WTC11 (cell line): Measurements from ENCODE around the gene NBAS. TPM values are rescaled to one million over a fixed set of nuclear protein-coding genes. Genes with fewer than 3 reads are reported as not detected.

Experiments used
- ATAC-seq: fragments of 200-7000 bp; cut with Tn5 transposase; 2 replicates; pipeline ENCODE4 v1.10.0; 2021; ENCODE audit warnings: mild to moderate bottlenecking, moderate library complexity
- CTCF ChIA-PET: fragments of 300-600 bp; sonication (Branson Sonifier 250); formaldehyde crosslinking; loops from one replicate; lab custom pipeline; 2021; ENCODE audit warnings: antibody characterized with exemption; lab: Charles Lee
- POLR2A ChIA-PET: fragments of 350-600 bp; sonication (Branson Sonifier 250); formaldehyde crosslinking; loops from one replicate; lab custom pipeline; 2021; ENCODE audit warnings: antibody characterized with exemption; lab: Charles Lee
- DNase-seq: peaks from one replicate; pipeline ENCODE4 v3.0.0; 2021; ENCODE audit warnings: low spot score
- H3K27ac Mint-ChIP-seq: 2 replicates; pipeline ENCODE4 v1.8.0; 2021; ENCODE audit warnings: mixed read lengths
- H3K27me3 Mint-ChIP-seq: 2 replicates; pipeline ENCODE4 v1.8.0; 2021; ENCODE audit warnings: low read depth, mild to moderate bottlenecking, moderate library complexity, mixed read lengths
- H3K36me3 Mint-ChIP-seq: 2 replicates; pipeline ENCODE4 v1.8.0; 2021; ENCODE audit warnings: mixed read lengths
- H3K4me1 Mint-ChIP-seq: 2 replicates; pipeline ENCODE4 v1.8.0; 2022; ENCODE audit warnings: mixed read lengths
- H3K4me3 Mint-ChIP-seq: 2 replicates; pipeline ENCODE4 v1.8.0; 2021; ENCODE audit warnings: mild to moderate bottlenecking, moderate library complexity, mixed read lengths
- H3K9me3 Mint-ChIP-seq: 2 replicates; pipeline ENCODE4 v1.8.0; 2021; ENCODE audit warnings: mixed read lengths
- ATF1 ChIP-seq: sonication (generic); formaldehyde crosslinking; IDR thresholded peaks from 2 replicates; pipeline ENCODE4 v1.8.1; 2023; ENCODE audit warnings: mild to moderate bottlenecking, moderate library complexity, missing genetic modification reagents
- ELF4 ChIP-seq: sonication (generic); formaldehyde crosslinking; IDR thresholded peaks from 2 replicates; pipeline ENCODE4 v1.8.1; 2022; ENCODE audit warnings: low read depth, mild to moderate bottlenecking, moderate library complexity, missing genetic modification reagents
- HMGA2 ChIP-seq: fragments of 250-450 bp; sonication (Bioruptor Pico); IDR thresholded peaks from 2 replicates; pipeline ENCODE4 v1.4.0; 2021; ENCODE audit warnings: mild to moderate bottlenecking, moderate library complexity
- NFE2L1 ChIP-seq: sonication (generic); formaldehyde crosslinking; IDR thresholded peaks from 2 replicates; pipeline ENCODE4 v1.8.1; 2023; ENCODE audit warnings: missing genetic modification reagents
- SMAD4 ChIP-seq: sonication (generic); formaldehyde crosslinking; IDR thresholded peaks from 2 replicates; pipeline ENCODE4 v1.8.0; 2022; ENCODE audit warnings: mild to moderate bottlenecking, missing genetic modification reagents
- total RNA-seq: library from RNA; stranded (reverse); gene quantifications from 3 replicates; pipeline ENCODE4 v1.2.3, GENCODE V29; 2021
- TF ChIP-seq, protein P1 (sequence below): sonication (generic); formaldehyde crosslinking; IDR thresholded peaks from 2 replicates; pipeline ENCODE4 v1.8.0; 2023; ENCODE audit warnings: mild to moderate bottlenecking, missing genetic modification reagents

The NBAS gene
- total RNA-seq, 1 experiment from 2014 or later: 32.3 TPM

DNA sequence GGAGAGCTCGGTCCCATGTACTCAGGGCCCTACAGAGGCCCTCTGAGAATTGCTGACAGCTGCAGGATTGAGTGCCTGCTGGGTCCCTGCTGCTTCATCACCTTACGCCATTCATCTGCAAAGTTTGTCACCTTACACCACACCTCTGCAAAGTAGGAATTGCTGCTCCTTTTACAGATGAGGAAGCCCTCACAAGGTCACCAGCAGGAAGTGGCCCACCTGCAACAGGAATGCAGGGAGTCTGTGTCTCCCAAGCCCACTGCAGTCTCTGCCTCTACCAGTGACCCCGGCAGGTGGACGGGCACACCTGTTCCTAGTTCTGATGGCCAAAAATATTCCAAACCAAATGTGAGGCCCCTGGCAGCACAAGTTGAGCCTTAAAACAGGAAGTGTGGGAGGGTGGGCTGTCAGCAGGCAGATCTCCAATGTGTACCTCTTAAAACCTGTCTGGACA, 441.4 kb downstream of the NBAS start (continued):
- TF ChIP-seq ATF1 (CRISPR knock-in tag): no peak
- TF ChIP-seq NFE2L1 (CRISPR knock-in tag): no peak
- TF ChIP-seq SMAD4 (CRISPR knock-in tag): no peak

DNA sequence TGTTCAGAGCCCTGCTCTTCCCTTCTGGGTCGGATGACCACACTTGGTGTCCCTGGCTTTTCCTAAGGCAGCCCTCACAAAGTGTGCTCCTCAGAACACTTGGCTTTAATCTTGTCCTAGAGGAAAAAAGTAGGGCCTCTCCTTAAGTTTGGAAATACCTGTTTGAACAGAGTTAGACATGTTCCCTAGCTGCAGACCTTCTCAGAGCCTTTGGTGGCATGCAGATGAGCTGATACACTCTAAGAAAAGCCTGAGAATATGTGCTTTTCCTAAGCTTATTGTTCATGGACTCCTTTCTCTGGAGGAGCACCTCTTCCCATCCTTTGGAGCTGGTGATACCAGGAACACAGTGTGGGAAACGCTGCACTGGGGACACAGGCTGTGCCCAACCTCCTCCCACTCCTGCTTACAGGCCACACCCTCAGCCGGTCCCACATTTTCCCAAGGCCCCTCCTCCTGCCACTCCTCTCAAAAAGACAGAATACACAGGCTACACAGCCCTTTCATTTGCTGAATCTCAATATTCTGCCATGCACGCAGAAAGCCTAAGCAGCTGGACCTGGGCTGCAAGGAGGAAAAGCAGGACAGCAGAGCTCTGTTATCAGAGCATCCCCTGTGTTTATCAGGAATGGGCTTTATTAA, 443.6 kb downstream of the NBAS start:
- POLR2A ChIA-PET: no interaction called here
- H3K9me3 Mint-ChIP-seq: peaks cover 29% of the 10 kb centered on the region
- no peak for ATAC-seq

More for the DNA sequence above, 443.6 kb downstream of the NBAS start:
- Mint-ChIP-seq H3K4me3 (no peak overlapping the region), H3K27ac (no peak overlapping the region), H3K27me3 (peaks cover 2% of the 10 kb centered on the region; the same call in 1 of the 2 replicates), H3K36me3 (peaks cover 22% of the 10 kb centered on the region), H3K4me1 (peaks cover 31% of the 10 kb centered on the region)
- CTCF ChIA-PET: no interaction called here
- no peak for TF ChIP-seq ELF4 (CRISPR knock-in tag)
- no peak for TF ChIP-seq HMGA2 (CRISPR knock-in tag)
- TF ChIP-seq, protein P1, sequence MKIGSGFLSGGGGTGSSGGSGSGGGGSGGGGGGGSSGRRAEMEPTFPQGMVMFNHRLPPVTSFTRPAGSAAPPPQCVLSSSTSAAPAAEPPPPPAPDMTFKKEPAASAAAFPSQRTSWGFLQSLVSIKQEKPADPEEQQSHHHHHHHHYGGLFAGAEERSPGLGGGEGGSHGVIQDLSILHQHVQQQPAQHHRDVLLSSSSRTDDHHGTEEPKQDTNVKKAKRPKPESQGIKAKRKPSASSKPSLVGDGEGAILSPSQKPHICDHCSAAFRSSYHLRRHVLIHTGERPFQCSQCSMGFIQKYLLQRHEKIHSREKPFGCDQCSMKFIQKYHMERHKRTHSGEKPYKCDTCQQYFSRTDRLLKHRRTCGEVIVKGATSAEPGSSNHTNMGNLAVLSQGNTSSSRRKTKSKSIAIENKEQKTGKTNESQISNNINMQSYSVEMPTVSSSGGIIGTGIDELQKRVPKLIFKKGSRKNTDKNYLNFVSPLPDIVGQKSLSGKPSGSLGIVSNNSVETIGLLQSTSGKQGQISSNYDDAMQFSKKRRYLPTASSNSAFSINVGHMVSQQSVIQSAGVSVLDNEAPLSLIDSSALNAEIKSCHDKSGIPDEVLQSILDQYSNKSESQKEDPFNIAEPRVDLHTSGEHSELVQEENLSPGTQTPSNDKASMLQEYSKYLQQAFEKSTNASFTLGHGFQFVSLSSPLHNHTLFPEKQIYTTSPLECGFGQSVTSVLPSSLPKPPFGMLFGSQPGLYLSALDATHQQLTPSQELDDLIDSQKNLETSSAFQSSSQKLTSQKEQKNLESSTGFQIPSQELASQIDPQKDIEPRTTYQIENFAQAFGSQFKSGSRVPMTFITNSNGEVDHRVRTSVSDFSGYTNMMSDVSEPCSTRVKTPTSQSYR (CRISPR knock-in tag): no peak
- no peak for TF ChIP-seq SMAD4 (CRISPR knock-in tag)
- DNase-seq: no peak

Other genes with a start within 250 kb of the NBAS start
- gene DDX1, start 30.5 kb upstream of the NBAS start, total RNA-seq: 103 to 115 TPM (median 104 TPM) in 3 replicates